Measurements from ENCODE around the gene IDUA.
"Not testable (repeated sequence)": the region's sequence is repeated elsewhere in the genome, so short reads cannot be mapped to it uniquely, and the experiment has no call there.

Gene IDUA

DNA sequence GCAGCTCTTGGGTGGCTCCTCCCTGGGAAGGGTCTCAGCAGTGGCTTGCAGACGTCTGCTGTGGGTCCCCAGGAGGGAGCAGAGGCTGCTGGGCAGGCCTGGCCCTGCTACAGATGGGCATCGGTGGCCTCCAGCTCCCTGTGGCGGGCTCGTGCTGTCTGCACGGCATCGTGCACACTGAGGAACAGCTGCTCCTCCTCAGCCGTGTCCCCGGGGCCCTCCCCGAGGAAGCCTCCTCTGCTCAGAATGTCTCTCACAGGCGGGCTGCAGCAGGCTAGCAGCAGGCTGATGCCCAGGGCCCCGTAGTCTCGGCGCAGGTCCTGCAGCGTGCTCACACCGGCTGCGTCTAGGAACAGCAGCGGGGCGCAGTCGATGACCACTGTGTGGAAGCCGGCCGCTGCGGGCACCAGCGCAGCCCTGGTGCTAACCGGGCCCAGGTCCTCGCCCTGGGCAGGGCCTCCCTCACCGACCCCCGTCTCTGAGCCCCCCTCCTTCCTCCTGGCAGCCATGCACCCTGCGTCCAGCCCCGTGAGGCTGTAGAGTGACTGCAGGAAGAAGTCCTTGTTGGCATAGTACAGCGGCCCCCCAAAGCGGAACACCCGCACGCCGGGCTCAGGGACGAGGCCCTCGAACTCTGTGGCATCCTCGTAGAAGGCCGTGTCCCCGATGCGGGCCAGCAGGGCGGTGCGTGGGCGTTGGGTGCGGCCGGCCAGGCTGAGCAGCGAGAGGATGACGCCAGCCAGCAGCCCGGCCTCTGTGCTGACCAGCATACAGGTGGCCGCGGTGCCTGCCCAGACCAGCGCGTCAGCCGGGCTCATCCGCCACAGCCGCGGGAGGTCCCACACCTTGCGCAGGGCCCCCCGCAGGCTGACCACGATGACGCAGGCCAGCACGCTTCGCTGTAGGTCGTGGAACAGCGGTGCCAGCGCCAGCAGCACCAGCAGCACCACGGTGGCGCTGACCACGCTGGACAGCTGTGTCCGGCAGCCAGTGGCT lies 2.2 kb downstream of the IDUA start:
- no peak for DNase-seq

DNA sequence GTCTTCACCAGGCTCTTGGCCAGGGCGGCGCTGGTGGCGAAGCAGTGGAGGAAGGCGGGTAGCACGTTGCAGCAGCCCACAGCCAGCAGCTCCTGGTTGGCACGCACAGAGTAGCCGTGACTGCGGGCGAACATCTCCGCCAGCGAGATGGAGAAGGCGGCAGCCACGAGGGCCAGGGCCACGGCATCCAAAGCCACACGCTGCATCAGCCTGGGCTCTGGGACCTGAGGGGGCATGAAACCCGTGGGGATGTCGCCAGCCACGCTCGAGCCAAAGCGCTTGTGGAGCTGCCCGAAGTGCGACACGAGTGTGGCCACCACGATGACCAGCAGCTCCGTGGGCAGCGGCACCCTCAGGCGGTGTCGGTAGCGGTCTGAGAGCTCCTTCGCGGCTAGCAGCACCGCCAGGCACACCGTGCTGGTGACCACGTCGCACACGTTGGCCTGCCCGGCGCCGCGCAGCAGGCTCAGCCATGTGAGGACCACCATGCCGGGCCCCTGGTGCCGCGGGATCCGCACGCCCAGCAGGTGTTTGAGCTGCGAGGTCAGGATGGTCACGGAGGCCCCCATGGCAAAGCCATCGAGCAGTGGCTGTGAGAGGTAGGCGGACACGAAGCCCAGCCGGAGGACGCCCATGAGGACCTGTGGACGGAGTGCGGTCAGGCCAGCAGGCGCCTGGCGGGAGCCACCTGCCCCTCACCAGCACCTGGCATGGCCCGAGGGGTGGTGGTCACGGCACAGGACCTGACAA lies 3.1 kb downstream of the IDUA start:
- DNase-seq: no peak

DNA sequence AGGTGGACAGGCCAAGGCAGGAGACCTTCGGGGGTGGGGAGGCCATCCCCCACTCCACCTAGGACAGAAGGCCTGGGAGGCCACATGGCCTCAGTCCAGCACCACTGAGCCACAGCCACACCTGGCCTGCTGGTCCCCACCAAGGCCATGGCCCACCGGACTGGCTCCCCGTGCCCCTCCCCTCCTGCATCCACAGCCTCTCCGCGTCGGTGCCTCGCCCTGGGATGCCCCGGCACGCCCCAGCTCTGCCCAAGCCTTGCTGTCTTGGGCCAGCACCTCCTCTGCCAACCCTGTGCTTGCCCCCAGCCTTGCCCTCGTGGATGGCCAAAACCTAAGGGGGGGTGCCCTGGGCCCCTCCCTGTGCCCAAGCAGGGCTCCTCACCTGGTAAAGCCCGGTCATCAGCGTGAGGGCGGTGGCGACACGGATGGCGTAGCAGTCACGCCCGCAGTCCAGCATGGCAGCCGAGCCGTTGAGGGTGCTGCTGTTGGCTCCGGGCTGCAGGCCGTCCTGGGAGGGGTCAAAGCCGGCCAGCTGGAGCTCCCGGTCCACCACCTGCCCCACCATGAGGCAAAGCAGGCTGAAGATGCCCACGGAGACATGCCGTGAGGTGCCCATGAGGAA lies 4.0 kb downstream of the IDUA start:
- no peak for DNase-seq

DNA sequence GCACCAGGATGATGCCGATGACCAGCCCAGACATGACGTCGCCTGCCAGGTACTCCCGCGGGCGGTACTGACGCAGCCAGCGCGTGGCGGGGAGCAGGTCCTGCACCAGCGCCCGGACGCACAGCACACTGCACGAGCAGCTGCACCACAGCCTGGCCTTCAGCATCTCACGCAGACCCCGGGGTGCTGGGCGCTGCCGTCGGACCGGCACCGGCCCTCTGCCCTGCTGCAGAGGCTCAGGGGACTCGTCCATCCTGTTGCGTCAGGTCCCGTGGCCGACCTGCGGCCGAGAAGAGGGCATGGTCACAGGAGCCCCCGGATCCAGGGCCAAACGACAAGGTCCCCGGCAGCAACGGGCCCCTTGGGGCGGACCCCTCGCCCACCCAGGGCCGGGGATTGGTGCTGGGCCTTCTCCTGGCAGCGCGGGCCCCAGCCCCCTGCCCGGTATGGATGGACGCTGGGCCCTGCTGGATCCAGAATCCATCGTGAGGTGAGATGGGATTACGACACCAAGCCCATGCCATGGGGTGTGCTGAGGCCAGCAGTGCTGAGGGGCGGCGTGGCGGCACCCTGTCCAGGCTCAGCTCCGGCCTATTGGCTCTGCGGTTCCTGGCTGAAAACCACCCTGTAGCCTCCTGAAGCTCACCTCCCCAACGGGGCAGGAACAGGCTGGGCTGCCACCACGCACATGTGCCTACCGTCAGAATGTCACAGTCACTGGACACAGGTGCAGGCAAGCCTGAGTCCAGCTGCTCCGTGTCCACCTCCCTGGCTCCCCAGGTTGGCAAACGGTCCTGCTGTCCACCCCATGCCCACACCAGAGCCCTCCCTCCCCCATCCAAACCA lies 4.8 kb downstream of the IDUA start:
- no peak for DNase-seq

DNA sequence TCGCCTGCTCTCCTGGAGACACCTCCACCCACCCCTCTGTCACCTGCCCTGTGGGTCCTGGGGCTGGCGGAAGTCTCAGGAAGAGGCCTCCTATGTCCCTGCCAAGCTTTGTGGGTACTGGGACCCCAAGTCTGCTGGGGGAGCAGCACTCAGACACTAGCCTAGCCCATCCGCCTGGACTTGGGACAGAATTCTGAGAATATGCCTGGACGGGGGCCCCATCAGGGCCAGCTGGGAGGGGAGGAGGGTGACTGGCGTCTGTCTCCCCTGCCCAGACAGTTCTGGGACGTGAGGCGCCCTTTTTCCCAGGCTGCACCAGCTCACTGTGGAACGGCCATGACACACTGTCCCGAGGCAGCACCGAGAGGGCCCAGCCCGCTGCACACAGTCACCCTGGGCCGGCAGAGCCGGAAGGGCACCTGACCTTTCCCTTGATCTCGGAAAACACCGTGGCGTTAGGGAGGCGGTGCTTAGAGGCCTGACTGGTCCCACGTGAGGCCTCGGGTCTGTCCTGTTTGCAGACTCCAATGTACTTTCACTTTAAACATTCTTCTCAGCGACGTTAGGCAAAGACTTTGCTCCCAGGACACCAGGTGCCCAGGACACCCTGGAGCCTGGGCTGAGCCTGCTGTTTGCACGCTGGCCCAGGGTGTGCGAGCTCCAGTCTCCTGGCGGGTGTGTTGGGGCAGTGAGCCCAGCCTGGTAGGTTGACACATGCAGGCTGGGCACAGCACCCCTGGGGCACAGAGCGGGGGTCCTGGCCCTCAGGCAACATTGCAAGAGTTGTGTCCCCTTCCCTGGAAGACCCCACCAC lies 5.7 kb downstream of the IDUA start:
- no peak for DNase-seq

DNA sequence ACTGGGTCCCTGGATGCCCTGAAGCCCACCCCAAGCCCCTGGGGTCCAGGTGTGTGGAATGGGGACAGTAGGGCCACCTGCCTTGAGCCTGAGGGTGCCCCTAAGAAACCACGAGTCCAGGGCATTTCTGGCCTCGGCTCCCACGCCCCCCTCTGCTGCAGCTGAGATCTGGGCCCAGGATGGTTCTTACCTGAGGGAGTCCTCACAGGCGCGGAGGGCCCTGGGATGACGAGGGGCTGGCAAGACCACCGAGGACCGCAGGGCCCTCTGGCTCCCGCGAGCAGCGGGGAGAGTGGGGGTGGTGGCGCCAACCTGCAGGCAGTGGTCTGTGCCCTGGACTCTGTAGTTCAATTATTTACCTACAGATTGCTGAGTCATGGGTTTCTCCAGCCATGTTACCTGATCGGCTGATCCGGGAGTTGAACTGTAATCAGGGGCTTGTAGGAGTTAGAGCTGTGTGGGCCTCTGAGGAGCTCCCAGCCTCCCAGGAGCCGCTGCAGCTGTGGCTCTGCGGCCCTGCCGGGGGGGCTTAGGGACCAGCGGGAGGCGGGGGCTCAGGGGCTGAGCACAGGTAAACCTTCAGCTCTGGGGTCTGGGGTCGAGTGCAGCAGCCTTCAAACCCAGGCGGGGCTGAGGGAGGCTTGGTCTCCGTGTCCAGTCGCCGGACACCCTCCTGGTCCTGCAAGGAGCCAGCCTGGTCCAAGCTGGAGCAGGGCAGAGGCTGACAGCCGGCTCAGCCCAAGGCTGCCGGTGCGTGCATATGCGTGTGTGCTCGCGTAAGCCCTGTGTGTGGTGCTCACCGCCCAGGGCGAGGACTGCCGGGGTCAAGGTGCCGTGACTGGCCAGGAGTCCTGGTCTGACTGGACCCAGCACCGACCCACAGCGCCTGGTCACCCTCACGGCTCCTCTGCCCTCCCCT lies 6.5 kb downstream of the IDUA start, which contains the start of gene SLC26A1:
TSS of gene SLC26A1 (minus strand) at position 294 of the 919 bp plus-strand sequence. CDS start 1,701 bp downstream, outside the sequence.
- no peak for DNase-seq

DNA sequence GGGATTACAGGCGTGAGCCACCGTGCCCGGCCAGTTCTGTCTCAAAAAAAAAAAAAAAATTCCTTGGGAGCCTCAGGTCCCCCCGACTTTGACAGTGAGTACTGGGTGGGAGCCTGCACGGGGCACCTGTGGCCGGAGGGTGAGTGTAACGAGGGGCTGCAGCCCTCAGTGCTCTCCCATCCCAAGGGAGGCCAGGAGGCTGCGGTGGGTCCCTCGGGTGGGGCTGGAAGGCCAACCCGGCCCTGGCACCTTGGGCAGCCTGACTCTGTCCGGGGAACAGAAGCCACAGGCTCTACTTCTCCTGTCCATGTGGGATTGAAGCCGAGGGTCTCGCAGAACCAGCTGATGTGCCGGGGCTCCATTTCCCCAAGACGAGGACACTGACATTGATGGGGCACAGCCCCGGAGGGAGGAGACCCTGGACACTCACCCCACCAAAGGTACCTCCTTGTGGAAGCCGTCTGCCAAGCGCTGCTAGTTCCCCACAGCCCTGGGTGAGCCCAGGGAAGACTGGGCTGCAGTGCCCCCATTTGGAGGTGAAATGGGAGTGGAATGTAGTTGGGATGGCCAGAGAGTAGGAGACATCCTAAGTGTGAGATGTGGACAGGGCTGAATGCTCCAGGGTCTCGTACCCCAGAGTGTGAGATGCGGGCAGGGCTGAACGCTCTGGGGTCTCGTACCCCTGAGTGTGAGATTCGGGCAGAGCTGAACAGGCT lies 8.6 kb downstream of the IDUA start:
- no peak for DNase-seq

DNA sequence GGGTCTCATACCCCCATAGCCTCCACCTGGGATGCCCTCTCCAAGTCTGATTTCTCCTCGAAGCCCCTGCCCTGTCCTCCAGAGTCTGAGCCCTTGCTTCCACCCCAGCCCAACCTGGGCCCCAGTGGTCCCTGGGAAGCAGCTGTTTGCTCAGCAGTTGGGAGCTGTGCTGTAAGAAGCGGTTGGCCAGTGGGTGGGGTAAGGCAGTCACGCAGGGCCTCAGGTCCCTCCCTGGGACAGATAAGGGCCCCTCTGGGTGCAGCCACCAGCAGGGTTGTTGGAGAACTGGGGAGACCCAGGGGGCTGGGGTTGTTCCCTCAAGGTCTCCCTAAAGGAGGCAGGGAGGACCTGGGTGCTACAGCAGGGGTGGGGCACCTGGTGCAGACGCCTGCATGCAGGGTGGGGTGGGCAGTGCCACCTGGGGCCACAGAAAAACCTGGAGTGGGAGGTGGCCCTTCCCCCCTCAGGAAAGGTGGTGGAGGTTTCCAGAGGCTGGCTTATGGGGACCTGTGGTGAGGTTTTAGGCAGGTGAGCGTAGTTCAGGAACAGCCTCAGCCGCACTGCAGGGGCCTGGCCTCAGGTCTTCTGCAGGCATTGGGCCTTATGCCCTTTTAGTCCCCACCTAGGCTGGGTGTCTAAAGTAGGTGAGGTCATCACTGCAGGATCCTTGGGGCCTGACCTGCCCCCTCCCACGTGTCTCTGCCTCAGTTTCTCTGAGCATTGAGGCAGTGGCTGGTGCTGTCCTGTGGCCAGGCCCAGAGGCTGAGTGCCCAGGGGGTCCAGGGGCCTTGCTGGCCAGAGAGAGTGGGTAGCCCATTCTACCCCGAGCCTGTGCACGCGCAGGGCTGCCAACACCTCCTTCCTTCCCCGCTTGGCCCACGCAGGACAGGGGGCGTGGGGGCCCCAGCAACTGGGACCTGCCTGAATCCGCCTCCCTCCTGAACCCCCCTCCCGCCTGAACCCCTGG lies 9.5 kb downstream of the IDUA start:
- no peak for DNase-seq

DNA sequence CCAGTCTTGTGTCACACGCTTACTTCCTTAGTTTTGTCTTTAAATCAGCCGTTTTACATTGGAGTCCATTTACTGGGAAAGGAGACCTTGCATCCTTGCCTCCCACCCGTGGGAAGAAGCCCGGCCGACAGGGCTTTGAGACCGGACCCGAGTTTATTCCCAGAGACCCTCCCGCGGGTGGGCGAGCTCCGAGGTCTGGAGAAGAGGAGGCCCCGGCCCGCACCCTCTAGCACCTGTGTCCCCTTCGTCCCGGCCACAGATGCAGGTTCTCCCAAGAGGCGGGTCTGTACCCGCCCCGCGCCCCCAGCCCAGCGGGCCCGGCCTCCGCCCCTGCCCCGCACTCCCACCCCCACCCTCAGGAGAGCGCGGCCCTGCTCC lies 10.1 kb downstream of the IDUA start:
- DNase-seq: no peak

DNA sequence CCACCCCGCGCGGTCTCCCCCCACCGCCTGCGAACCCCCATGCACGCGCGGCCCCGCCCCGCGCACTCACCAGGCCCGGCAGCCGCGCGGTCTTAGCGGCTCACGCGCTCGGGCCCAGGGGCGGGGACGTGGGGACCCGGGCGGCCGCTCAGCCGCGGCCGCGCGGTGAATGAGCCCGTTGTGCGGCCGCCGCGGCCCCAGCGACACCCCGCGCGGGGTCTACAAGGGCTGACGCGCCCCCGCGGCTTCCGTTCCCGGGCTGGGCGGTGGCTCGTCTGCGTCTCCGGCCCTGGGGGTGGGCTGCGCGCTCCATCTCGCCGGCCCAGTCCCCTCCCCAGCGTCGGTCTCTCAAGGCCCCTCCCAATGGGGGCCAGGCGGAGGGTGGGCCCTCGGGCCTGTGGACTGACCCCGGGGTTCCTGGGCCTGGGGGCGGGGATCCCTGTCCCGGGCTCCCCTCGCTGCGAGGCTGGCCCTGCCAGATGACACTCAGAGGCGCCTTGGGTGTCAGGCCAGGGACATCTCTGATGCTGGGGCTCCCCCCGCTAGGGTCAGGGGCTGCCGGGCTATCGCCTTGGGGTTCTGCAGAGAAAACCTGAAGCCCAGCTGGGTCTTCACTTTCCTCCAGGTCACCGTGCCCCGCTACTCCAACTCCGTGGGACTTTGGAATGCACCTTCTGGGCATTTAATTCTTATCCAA lies 10.7 kb downstream of the IDUA start:
- DNase-seq: no peak

DNA sequence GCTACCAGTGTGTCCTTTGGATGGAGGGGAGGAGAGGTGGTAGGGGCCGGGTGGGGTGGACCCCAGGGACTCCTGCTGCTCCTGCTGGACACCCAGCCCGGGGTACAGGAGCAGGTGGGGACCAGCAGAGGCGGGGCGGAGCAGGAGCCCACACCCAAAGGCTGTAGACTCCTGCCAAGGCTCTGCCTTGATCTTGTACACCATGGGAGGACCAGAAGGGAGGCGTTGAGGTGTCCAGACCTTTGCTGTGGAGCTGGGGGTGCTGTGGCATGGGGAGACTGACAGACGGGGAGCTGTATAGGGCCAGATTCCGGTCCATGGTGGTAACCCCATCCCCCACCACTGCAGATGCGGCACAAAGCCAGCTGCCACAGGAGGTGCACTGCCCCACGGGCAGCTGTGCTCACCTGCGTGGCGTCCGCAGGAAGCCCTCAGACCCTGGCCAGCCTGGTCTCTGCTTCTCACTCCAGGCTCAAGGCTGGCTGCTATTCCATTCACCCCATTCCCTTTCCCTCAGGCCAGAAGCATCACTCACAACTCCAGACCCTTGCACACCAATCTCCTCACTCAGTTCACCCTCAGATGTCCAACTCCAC lies 11.3 kb downstream of the IDUA start:
- no peak for DNase-seq

DNA sequence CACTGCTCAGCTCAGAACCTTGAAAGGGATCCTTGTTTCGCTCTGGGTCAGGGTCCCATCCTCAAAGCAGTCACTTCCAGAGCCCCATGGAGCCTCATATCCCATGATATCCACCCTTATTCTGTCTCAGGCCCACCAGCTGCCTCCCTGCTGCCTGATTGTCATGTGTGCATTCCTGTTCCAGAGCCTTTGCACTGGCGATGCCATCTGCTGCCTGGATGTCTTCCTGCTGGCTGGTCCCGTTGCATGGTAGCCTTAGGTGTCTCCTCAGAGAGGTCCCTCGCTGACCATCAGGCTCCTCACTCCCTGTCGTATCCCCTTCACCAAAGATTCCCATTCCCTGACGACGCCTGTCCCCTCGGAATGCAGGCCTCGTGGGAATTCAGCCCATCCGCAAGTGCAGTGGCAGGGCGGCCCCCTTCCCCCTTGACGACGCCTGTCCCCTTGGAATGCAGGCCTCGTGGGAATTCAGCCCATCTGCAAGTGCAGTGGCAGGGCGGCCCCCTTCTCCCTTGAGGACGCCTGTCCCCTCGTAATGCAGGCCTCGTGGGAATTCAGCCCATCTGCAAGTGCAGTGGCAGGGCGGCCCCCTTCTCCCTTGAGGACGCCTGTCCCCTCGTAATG lies 12.5 kb downstream of the IDUA start:
- DNase-seq: not testable (repeated sequence)

DNA sequence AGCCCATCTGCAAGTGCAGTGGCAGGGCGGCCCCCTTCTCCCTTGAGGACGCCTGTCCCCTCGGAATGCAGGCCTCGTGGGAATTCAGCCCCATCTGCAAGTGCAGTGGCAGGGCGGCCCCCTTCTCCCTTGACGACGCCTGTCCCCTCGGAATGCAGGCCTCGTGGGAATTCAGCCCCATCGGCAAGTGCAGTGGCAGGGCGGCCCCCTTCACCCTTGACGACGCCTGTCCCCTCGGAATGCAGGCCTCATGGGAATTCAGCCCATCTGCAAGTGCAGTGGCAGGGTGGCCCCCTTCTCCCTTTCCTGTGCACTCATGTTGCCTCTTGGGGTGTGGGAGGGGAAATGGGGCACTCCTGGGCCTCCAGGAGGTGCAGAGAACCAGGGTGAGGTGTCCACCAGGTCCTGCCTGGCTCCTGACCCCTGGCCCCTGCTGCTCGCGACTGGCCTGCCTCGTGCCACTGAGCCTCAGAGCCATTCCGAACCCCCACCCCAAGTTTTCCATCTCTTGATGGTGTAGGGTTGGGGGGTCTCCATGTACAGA lies 13.1 kb downstream of the IDUA start:
- DNase-seq: no peak

DNA sequence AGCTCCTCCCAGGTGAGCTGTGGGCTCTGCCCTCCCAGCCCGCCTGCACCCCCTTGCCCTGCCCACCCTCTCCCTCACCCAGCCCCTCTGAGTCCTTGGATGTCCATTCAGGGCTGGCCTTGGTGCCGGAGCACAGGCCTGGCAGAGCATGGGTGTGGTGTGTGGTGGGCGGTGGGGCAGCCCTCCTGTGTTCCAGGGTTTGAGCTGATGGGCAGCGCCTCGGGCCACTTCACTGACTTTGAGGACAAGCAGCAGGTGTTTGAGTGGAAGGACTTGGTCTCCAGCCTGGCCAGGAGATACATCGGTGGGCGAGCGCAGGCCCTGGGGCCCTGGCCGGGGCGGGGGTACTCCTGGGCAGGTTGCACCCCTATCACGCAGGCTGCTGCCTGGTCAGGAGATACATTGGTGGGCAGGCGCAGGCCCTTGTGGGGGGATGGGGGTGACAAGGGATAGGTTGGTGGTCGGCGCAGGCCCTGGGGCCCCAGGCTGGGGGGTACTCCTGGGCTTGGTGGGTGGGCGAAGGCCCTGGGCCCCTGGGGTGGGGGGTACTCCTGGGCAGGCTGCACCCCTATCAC lies 13.9 kb downstream of the IDUA start:
- no peak for DNase-seq

DNA sequence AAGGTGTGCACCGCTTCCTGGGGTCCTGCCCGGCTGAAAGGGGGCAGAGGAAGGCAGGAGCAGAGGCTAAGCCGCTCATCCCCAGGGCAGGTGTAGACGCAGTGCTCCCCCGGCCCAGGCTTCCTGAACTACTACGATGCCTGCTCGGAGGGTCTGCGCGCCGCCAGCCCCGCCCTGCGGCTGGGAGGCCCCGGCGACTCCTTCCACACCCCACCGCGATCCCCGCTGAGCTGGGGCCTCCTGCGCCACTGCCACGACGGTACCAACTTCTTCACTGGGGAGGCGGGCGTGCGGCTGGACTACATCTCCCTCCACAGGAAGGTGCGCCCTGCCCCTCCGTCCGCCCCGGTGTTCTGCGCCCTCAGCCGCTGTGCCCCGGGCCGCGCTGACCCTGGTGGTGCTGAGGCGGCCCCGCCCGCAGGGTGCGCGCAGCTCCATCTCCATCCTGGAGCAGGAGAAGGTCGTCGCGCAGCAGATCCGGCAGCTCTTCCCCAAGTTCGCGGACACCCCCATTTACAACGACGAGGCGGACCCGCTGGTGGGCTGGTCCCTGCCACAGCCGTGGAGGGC lies 14.8 kb downstream of the IDUA start:
- DNase-seq: no peak

DNA sequence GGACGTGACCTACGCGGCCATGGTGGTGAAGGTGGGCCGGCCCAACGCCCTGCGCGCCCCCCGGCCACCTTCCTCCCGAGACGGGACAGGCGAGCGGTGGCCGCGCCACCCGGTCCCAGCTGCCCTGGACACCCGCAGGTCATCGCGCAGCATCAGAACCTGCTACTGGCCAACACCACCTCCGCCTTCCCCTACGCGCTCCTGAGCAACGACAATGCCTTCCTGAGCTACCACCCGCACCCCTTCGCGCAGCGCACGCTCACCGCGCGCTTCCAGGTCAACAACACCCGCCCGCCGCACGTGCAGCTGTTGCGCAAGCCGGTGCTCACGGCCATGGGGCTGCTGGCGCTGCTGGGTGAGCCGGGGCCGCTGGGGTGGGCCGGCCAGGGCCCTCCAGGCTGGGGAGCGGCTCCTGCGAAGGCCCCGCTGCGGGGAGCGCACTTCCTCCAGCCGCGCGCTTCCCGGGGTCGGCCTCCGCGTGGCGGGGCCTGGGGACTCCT lies 15.3 kb downstream of the IDUA start:
- no peak for DNase-seq

Measured in CD4-positive, alpha-beta T cell treated with Interleukin-17A for 1 hour (primary cell).